Inferior parietal cortex (tissue), 1 donor: ENCODE results near the gene RC3H1.
"Not testable (repeated sequence)": the region's sequence is repeated elsewhere in the genome, so short reads cannot be mapped to it uniquely, and the experiment has no call there.

Source experiments
- DNase-seq: peaks from one replicate; pipeline ENCODE4 v3.0.0-alpha.2; 2016; ENCODE audit errors: extremely low spot score

Gene RC3H1

DNA sequence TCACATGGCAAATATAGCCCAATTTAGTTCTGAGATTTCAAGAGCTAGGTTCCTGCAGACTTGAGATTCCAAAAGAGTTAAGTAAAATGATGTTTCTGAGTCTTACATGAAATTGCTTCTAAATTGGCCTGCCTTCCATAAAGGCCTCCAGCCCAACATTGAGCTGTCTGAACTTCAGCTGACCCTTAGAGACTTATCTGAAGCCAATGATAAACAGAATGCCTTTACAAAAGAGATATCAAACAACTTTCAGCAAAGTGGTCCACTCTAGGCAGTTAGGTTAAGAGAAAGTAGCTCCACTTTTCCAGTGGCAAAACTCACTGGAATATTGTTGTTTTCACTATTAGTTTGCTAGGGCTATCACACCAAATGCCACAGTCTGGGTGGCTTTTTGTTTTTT lies 6.3 kb upstream of the RC3H1 start:
- no peak for DNase-seq

DNA sequence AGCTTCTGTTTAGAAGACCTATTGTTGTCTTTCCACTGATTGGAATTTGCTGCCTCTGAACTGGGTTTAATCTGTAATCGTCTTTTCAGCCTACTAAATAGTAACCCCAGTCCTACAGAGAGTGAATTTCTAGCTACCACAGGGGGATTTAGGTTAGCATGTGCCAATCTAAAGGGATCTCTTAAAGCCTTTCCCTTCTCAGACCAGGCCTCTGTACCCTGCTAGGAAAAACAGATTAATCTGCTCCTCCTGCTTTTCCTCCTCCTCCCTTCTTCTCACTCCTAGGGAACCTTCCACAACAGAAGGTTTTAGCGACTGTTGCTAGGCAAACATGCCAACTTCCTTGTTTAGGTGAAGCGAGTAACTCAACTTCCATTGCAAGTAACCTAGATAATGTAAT lies 1.3 kb upstream of the RC3H1 start:
- DNase-seq = peak; percentile 39

DNA sequence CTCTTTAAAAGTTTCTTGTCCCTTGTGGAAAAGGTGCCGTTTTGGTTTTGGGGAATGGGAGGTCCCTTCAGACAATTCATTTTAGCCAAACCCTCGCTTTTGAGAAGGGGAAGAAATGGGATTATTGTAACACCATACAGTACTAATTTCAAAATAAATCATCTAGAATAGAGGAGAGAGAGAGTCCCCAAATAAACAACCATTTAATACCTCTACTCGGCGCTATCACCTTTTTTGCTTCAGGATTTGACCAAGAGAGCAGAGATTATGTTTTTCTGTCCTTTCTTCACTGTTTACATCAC lies 770 bp upstream of the RC3H1 start:
- peak; percentile 53 for DNase-seq

DNA sequence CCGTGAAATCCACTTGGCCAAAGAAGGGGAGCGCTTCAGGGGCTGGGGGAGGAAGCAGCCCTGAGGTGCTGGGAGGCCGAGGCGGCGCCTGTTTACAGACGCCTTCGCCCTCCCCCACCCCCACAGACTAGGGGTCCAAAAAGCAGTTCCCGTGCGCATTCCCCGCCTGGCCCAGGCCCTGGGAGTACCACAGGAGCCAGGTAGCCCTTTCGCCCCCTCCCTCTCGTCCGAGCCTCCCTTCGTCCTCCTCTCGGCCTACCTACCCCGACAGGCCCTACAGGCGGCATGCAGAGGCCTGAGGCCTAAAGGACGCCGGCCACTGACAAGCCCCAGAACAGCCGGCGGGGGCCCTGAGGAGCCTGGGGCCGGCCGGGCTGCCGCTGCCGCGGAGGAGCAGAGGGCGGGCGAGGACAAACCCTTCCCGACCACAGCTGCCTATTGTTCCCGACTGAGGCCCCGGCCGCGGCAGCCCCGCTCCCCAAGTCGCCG lies 522 bp downstream of the RC3H1 start:
- peak; percentile 24 for DNase-seq

DNA sequence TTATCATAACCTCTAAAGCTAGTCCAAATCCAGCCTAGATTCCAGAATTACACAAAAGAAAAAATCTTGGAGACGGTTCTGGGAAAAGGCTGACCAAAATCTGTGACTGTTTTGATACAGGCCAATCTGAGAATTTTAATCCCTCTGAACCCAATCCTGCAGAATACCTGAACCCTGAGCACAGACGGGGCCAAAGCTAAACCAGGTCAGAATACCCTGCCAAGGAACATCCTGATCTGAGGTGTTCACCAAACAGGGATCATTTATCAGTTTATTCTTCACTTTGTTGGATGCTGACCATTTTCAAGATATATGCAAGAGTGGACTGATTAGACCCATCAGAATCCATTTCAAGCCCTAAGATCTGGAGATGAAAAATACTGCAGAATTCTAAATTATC lies 3.6 kb downstream of the RC3H1 start:
- no peak for DNase-seq

DNA sequence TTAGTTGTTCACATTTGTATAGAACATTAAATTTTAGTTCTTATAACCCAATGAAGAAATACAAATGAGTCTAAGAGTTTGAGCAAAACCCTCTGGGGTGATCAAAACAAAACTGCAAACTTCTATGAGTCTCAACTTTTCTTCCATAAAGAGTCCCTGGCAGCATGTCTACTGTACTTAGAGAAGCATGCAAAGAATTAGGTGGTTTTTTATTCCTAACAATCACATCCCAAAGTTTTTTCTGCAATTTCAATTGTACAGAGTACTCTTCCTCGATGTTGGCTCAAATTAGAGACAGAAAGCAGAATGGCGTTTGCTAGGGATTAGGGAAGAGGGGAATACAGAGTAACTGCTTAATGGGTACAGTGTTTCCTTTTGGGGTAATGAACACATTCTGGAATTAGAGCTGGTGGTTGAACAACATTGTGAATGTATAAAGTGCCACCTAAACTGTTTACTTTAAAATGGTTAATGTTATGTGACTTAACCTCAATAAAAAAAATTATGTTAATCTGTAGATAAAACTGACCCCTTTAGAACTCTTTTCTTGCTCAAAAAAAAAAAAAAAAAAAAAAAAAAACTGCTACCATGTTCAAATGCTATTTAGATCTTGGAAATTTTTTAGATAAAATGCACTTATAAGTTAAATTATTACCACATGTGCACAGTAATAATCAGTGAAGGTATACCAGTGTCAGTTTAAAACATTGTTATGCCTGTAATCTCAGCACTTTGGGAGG lies 4.8 kb downstream of the RC3H1 start:
- DNase-seq = no peak

DNA sequence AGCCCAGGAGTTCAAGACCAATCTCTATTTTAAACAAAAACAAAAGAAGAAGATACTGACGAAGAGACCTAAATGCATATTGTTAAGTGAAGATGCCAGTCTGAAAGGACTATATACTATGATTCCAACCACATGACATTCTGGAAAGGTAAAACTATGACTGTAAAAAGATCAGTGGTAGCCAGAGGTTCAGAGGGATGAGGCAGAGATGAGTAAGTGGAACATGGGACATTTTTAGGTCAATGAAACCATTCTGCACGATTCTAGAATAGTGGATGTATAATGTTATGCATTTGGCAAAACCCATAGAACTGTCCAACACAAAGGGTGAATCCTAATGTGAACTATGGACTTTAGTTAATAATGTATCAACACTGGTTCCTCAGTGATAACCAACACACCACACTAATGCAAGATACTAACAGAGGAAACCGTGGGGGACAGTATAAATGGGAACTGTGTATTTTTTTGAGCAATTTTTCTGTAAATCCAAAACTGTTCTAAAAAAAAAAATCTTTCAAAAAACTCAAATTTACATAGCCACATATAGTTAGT lies 8.2 kb downstream of the RC3H1 start:
- no peak for DNase-seq

DNA sequence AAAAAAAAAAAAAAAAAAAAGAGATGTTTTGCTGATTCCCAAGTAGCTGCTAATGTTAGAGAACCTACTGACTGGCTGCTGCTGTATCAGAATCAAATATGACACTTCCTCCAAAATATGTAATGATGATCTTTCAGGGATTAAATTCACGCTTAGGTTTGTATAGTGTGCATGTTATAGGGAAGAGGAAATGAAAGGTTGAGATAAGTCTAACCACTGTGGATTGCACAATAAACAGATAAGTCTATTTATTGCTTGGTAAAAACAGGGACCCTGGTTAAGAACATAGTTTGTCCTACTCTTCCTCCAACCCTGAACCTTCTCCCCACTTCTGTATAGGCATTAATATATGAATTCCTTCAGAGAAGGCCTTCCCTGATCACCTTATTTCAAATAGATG lies 13.2 kb downstream of the RC3H1 start:
- no peak for DNase-seq

DNA sequence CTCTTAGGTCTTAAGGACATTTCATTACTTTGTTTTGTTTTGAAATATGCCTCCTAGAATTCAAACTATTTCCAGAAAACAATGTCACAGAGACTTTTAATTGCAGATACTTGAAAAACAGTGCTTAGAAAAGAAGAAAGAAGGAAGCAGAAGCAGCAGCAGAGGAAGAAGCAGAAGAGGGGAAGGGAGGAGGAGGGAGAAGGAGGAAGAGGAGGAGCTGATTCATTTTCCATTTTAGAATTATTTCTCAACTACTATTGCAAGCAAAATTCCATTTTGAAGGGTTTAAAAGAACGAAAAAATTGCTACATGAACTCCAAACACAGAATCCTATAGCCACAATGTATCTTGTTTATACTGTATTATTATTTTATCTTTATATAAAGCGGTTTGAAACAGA lies 13.9 kb downstream of the RC3H1 start:
- DNase-seq = no peak

DNA sequence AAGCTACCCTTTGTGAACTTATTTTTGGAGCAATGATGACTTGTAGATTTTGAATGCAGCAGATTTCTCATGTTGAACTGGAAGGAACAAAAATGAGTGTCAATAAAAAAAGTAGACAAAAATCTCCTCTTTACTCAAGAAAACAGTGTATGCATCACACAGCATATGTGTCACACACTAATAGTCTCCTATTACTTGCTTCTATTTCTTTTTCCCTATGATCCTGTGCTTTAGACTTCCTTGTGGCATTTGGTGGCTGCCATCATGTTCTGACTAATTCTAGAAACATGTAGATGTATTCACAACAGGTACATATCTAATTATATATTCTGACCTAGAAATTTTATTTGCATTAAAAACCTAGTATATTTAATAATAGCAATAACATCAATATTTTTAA lies 14.3 kb downstream of the RC3H1 start:
- DNase-seq = no peak

DNA sequence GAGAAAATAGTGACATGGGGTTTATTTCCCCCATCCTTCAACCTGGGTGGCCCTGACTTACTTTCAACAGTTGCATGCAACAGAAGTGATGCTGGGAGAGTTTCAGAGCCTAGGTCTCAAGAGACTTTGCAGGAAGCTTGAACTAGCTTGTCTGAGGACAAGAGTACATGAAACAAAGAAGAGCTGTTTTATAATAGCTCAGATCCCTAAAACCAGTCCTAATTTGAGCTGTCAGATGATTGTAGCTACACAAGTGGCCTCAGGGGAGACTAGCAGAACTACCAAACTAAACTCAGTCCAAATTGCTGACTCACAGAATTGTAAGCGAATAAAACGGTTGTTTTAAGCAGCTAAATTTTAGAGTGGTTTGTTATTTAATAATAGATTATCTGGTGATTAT lies 17.1 kb downstream of the RC3H1 start:
- DNase-seq = no peak

DNA sequence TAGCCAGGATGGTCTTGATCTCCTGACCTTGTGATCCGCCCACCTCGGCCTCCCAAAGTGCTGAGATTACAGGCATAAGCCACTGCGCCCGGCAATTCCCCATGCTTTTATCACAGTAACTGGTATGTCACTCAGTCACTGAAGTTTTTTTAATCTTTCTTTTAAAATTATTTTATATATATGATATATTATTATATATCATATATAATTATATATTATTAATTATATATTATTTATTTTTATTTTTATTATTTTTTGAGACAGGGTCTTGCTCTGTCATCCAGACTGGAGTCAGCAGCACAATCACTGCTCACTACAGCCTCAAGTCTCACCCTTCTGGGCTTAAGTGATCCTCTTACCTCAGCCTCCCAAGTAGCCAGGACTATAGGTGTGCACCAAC lies 18.3 kb downstream of the RC3H1 start:
- no peak for DNase-seq

DNA sequence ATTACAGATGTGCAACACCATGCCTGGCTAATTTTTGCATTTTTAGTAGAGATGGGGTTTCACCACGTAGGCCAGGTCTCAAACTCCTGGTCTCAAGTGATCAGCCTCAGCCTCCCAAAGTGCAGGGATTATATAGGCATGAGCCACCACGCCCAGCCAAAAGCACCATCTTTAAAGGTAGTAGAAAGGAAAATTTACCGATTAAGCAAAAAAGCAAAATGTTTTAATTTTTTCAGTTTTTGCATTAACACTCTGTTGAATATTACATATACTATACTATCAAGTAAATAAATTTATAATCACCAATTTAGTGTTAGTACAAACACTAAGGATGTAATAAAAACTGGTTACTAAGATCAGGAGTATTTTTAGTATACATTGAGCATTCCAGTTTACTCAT lies 20.6 kb downstream of the RC3H1 start:
- DNase-seq = no peak

DNA sequence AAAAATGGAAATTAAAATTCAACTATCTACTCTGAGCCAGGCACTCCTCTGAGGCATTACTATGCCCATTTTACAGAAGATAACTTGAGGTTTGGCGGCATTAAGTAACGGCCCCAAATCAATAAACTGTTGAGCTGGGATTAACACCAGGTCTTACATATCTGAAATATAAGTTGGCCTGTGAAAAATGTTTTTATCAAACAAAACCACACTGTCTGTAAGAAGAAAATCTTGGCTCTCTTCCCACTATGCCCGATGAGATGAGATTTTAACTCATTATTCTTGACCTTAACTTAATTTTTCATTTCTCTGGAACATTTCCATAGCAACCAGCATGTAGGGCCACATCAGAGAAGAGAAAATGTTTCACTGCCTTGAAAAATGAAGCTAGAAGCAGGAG lies 21.8 kb downstream of the RC3H1 start:
- no peak for DNase-seq

DNA sequence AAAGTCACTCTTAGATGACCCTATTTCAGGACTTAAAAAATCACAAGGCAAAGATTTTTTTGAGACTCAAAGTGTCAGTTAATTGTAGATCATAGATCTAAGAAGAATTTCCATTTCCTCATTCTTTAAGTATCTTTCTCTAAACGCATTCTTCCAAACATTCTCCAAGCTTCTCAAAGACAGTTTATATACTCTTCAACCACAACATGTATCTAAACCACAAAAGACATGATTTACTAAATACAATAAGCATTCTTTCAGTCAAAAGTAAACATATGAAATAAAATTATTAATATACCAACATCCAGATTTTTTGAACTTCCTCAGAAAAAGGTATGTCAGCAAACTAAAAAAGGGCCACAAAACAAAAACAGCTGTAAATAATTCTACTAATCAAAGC lies 24.4 kb downstream of the RC3H1 start:
- no peak for DNase-seq

DNA sequence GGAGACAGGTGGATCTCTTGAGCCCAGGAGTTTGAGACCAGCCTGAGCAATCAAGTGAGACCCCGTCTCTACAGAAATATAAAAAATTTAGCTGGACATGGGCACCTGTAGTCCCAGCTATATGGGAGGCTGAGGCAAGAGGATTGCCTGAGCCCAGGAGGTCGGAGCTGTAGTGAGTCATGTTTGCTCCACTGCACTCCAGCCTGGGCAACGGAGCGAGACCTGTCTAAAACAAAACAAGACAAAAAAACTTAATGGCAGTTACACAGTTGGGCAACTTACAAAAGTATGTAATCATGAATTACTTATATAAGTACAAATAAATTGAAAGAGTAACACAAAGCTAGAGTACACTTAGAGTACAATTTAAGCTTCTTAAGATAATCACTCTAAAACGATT lies 25.2 kb downstream of the RC3H1 start:
- DNase-seq = no peak

DNA sequence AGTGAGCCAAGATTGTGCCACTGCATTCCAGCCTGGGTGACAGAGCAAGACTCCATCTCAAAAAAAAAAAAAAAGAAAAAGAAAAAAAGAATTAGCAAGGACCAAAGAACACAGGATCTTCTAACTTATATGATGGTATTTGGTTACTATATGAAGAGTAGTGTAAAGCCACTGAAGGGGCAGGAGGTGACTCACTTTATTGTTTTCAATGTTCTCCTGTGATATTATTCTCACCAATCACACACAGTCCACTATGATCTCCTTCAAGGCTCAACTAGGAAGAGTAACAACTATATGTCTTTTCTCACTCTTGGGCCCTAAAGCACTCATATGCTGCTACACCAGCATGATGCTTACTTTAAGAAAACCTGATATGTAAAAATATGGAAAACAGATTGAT lies 26.7 kb downstream of the RC3H1 start:
- no peak for DNase-seq

DNA sequence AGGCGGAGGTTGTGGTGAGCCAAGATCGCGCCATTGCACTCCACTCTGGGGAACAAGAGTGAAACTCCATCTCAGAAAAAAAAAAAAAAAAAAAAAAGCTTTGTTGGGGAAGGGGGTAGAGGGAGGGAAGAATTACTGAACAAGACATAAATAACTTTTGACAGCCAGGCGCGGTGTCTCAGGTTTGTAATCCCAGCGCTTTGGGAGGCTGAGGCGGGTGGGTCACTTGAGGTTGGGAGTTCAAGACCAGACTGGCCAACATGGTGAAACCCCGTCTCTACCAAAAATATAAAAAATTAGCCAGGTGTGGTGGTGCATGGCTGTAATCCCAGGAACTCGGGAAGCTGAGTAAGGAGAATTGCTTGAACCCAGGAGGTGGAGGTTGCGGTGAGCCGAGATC lies 28.2 kb downstream of the RC3H1 start:
- not testable (repeated sequence) for DNase-seq

DNA sequence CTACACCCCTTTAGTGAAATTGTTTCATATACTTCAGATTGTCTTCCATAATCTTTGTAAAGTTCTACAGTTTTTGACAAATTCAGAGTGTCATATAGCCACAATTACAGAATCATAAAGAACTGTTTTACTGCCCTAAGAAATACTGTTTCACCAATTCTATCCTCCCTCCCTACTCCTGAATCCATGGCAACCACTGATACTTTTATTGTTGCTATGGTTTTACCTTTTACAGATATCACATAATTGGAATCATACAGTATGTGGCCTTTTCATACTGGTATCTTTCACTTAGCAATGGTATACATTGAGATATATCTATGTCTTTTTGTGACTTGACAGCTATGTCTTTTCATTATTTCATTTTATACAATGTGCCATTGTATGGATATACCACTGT lies 34.1 kb downstream of the RC3H1 start:
- no peak for DNase-seq

DNA sequence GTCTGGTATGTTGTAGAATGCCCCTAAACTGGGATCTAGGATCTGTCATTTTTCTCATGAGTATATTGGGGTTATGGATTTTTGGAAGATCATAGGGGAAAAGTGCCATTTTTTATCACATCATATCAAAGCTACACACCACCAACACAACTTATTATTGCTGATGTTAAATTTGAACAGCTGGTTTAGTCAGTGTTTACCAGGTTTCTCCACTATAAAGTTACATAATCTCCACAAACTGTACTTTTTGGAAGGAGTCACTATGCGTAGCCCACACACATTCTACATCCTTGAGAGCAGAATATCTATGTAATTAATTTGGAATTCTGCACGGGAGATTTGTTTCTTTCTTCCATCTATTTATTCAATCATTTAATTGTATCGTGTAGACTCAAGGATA lies 35.2 kb downstream of the RC3H1 start:
- DNase-seq = no peak

DNA sequence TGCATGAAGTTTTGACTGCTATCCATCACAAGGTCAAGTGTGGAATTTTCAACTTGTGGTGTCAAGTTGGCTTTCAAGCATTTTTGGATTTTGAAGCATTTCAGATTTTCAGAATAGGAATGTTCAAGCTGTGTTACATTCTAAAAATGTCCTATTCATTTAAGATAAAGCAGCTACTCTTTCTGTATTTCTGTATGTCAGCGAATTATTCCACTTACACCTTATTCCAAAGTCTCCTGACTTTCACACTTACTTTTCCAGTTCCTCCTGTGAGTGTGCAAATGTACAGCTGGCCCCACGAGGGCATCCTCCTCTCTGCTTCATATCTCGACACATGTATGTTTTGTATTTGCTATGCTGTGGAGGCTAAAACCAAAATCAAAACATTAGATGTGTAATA lies 51.9 kb downstream of the RC3H1 start:
- DNase-seq = no peak

DNA sequence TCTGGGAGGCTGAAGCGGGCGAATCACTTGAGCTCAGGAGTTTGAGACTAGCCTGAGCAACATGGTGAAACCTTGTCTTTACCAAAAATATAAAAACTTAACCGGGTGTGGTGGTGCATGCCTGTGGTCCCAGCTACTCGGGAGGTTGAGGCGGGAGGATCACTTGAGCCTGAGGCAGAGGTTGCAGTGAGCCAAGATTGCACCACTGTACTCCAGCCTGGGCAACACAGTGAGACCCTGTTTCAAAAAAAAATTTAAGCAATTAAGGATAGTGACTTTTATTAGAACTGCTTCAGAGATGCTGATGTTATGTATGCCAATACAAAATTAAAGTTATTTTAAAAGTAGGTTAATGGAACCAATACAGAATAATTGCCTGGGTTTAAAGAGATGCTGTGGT lies 56.3 kb downstream of the RC3H1 start:
- not testable (repeated sequence) for DNase-seq

DNA sequence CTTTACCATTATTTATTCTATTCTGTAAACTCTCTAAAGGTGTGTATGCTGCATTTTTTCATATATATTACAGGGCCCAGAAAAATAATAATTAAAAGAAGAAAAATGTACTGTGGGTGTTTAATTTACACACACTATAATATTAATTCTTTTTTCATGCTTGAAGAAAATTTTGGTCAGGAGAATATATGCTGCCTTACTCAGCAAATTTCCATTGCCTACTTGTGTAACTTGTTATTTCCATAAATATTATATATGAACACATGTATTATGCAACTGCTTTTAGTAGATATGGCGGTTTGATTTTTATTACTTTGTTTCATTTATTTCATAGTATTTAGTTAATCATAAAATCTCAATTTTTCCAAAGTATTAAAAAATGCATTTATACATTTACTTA lies 58.7 kb downstream of the RC3H1 start:
- no peak for DNase-seq

DNA sequence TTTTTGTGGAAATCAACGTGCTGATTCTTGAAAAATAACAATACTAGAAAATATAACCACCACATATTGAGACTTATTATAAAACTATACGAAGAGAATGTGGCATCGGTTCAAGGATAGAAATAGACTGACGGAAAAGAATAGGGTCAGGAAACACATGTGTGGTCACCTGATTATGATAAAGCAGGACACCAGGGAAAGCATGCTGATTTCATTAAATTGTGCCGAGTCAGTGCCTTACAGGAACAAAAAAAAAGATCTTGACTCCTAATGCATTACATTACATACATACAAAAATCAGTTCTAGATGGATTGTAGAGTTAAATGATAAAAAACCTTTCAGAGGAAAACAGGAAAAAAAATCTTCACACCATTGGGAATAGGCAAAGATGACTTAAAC lies 61.5 kb downstream of the RC3H1 start:
- no peak for DNase-seq
